Dermis blood vessel endothelial cell (primary cell): ENCODE data around the gene ATG2A. TPM values are rescaled to one million over a fixed set of nuclear protein-coding genes. Genes with fewer than 3 reads are reported as not detected.

ENCODE experiments used
- DNase-seq: peaks from one replicate; pipeline ENCODE4 v3.0.0; 2010
- total RNA-seq: library from RNA; depleted of rRNA; stranded (reverse); fragments of >200 nt; gene quantifications from 2 replicates; pipeline ENCODE4 v1.2.3, GENCODE V29; 2014

The ATG2A gene
- total RNA-seq: 17.7 and 24.8 TPM in 2 replicates

- DNase-seq: peak; percentile 100
Observed at GRCh38 chr11:64916775-64917662, at the start of gene ATG2A. TSS of gene ATG2A (minus strand) at chr11:64917209. CDS start at chr11:64917135, 74 bp downstream.

DNA sequence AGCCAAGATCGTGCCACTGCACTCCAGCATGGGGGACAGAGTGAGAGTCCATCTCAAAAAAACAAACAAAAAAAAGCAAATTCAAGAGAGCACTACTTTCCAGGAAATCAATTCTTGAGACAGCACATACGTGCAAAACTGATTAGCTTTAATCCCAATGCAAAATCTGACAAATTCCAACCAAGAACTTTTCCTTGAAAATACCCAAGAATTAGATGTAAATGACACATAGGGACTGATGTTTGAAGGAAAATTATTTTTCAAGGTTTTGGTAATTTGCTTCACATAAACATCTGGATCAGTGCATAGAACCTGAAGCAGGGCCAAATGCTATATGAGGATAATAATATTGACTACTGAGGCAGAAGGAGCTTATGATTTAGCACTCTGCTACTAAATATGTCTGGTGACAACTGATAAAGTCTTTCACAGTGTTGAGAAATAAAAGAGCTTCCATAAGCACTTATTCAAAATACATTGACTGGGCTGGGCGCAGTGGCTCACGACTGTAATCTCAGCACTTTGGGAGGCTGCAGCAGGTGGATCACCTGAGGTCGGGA lies 46.1 kb upstream of the ATG2A start:
- DNase-seq: no peak

DNA sequence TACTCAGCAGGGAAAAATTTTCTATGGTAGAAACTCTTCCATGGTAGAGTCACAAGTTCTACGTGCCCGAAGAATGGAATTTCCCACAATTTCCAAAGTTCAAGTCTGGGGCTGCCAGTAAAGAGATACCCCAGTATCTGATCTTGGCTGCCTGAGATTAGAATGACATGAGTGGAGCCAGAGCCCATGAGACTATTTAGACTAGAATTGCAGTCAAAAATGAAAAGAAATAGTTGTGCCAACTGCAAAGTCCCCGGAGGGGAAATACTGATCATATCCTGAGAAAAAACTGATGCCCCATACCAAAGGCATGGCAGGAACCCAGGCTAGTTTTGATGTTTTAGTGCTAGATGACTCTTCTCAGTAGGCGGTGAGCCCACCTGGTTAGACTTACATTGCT lies 43.7 kb upstream of the ATG2A start:
- DNase-seq: no peak

- no peak for DNase-seq
Observed at GRCh38 chr11:64959498-64959897, 42.5 kb upstream of the ATG2A start.

DNA sequence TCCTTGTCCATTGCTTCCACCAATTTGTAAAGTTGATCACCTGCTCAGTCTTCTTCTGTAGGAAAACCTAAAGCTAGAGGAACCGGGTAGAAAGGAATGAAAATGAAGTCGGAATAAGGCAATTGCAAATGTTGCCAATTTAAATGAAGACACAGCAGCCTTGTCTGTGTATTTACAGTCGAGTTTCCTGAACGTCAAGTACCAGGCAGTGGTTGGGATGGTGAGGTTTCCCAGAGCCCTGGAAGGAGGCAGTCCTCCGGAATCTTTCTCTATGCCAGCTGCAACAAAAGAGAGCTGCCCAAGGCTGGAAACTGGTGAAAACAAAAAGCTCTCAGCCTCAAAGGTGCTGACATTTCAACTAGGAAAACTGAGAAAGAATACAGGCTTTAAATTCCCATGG lies 37.2 kb upstream of the ATG2A start:
- no peak for DNase-seq

DNA sequence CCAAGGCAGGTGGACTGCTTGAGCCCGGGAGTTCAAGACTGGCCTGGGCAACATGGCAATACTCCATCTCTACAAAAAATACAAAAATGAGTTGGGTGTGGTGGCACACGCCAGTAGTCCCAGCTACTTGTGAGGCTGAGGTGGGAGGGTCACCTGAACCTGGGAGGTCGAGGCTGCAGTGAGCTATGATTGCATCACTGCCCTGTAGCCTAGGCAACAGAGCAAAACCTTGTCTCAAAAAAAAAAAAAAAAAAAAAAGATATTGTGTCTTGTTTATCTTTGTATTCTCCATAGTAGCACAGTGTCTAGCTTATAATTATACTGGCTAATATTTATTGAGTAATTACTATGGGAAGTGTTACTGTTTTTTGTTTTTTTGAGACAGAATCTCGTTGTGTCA lies 34.5 kb upstream of the ATG2A start:
- DNase-seq: no peak

GRCh38 chr11:64947208-64947814 lies 30.3 kb upstream of the ATG2A start:
- DNase-seq: peak; percentile 50

GRCh38 chr11:64936539-64936938 lies 19.5 kb upstream of the ATG2A start:
- DNase-seq: no peak

DNA sequence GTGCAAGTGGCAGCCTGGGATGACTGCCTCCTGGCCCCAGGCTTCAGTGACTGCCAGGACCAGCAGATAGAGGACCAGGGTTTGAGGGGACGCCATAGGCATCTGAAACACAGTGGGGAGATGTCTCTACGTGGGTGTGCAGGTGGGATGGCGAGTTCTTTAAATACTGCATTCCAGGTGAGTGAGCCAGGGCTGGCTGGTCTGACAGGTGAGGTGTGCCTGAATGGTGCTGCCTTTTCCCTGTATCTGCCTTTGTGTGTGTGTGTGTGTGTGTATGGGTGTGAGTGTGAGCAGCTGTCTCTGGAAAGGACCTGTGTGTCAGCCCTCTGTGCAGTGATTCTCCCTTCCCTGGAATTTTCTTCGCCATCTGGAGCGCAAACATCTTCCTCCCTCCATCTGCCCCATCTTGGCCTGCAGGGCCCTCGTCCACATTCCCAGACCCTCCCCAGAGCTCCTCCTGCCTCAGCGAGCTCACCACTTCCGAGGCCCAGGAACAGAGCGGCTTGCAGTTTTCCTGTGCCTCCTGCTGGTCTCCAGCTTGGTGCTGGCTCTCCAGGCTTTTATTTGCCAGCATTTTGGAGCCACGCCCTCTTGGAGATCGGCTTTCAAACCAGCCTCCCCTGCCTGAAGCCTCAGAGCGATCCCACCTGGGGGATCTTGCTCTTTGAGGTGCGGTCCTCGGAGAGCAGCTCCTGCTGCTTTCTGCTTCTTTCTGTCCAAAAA lies 18.5 kb upstream of the ATG2A start, which contains the start of gene GPHA2:
TSS of gene GPHA2 (minus strand) at position 535 of the 723 bp plus-strand sequence. CDS start at position 102, 433 bp downstream.
- DNase-seq: no peak

DNA sequence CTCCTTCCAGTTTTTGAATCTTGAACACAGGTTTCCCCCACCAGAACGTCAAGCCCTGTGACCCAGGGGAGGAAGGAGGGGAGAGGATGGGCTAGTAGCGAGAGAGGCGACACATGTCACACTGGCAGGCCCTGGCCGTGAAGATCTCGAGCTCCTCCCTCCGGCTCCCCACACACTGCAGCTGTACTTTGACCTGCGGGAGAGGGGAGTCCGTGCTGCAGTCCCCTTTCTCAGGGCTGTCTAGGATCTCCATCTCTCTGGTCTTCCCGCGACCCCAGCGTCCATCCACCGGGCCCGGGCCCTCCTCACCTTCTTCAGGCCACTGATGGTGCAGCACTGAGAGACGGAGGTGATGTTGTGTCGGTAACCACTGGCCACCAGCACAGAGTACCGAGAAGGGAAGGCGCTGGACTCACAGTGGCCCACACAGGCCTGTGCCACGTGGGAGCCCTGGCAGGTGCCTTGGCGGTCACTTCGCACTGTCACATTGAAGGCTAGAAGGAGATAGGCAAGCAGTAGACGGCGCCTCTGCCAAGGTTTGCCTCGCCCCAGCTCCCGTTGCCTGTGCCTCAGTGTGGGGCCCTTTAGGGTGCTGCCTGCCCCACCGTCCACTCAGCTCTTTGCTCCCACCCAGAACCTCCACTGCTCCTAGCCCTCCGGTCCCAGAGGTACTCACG lies 17.8 kb upstream of the ATG2A start:
- no peak for DNase-seq

GRCh38 chr11:64933935-64934681 lies 17.1 kb upstream of the ATG2A start:
- no peak for DNase-seq

DNA sequence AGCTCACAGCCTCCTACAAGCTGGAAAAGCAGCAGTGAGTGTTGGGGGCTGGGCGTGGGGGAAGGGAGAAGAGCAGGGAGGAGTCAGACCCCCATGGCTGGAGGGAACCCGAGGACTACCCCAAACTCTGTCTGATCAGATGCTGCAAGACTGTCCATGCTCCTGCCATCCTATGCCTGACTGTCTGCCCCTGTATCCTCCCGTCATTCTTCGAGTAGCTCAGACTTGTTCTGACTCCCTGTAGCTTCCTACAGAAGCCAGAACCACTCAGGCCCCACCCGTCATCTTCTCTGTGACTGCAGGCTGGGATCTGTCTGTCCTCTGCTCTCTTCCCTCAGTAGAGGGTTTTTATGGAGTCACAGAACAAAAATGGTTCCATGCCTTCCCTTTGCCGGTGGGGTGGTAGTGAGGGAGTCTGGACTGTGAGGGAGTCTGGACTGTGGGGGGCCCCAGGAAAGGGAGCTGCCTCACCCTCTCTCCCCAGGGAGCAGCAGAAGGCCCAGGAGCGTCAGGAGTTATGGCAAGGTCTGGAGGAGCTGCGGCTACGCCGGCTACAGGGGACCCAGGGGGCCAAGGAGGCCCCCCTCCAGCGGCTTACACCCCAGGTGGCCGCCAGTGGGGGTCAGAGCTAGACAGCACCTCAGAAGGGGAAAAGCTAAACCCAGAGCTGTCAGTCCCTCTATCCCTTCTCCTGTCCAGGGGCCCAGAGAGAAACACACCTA lies 16.4 kb upstream of the ATG2A start:
- no peak for DNase-seq

GRCh38 chr11:64932324-64932723 lies 15.3 kb upstream of the ATG2A start:
- no peak for DNase-seq

DNA sequence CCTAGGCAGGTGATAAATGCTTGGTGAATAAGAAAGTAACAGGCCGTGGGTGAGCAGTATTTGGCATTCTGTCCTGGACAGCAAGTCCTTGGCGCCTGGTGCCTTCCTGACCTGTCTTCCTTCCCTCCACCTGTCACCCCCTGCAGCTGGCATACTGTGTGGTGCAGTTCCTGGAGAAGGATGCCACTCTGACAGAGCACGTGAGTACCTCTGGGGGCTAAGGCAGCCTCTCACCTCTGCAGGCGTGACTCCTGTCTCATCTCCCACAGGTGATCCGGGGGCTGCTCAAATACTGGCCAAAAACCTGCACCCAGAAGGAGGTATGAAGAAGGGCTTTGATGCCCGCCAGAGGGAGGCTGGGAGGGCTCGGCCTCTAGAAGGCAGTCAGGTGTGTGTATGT lies 14.3 kb upstream of the ATG2A start:
- no peak for DNase-seq

DNA sequence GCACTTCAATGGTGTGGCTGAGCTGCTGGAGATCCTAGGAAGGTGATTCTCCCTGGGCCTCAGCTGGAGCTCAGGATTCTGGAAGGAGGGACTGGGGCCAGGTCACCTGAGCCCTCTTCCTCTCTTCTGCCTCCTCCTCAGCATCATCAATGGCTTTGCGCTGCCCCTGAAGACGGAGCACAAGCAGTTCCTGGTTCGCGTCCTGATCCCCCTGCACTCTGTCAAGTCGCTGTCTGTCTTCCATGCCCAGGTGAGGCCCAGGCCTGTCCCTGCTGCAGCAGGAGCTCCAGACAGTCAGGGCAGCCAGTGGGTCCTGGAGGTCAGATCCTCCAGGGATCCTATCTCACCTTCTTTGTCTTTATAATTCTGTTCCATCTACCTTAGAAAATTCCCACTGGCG lies 13.3 kb upstream of the ATG2A start:
- no peak for DNase-seq

DNA sequence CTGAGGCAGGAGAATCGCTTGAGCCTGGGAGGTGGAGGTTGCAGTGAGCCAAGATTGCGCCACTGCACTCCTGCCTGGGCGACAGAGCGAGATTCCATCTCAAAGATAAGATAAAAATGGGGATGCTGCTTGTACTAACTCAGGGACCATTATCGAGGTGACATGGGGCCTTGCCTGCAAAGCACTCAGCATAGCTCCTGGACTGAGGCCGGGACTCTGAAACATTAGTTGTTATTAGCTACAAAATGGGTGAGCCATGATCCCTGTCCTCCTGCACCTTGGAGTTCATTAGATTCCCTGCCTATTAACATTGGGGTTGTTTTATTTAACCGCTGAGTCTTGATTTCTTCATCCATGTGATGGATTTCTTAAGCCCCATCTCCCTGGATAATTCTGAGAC lies 12.6 kb upstream of the ATG2A start:
- DNase-seq: no peak

DNA sequence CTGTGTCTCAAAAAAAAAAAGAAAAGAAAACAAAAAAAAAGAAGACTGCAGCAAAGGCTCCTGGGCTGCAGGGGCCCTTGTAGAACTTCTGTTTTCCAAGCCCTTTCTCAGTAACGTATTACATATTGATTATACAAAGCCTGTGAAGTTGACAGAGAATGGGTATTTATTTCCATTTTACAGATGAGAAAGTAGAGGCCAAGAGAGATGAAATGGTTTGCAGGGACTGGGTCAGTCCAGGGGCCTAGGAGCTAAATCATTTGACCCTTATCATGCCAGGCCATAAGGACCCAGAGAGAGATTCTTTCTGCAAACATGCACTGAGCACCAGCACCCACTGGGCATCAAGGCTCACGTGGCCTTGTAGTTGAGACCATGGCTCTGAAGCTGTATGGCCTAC lies 11.9 kb upstream of the ATG2A start:
- no peak for DNase-seq

- no peak for DNase-seq
Observed at GRCh38 chr11:64926689-64927088, 9.7 kb upstream of the ATG2A start.

GRCh38 chr11:64925536-64926436 lies 8.8 kb upstream of the ATG2A start:
- DNase-seq: no peak

- DNase-seq: peak; percentile 26
Observed at GRCh38 chr11:64924910-64925284, 7.9 kb upstream of the ATG2A start.
